Measurements from ENCODE around the gene TEX22. TPM values are rescaled to one million over a fixed set of nuclear protein-coding genes. Genes with fewer than 3 reads are reported as not detected.

TEX22 gene
- total RNA-seq, 1 experiment from 2014 or later = 2.6 TPM

DNA sequence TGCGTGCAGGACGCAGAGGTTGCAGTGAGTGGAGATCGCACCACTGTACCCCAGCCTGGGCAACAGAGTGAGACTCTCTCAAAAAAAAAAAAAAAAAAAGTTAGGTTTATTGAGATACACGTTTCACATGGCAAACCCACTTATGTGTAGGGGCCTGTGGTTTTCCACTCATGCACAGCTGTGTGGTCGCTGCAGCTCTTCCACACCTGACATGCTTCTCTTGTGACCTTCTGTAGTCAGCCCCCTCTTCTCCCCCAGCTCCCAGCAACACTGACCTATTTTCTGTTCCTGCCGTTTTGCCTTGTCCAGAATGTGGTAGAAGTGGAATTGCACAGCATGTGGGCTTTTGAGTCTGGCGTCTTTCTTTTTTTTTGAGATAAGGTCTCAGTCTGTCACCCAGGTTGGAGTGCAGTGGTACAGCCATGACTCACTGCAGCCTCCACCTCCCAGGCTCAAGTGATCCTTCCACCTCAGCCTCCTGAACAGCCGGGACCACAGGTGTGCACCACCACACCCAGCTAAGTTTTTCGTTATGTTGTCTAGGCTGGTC is 29.7 kb downstream of the TEX22 start:
- POLR2A ChIA-PET (ENCODE audit: unreplicated experiment) = no interaction called here
- no peak for DNase-seq

DNA sequence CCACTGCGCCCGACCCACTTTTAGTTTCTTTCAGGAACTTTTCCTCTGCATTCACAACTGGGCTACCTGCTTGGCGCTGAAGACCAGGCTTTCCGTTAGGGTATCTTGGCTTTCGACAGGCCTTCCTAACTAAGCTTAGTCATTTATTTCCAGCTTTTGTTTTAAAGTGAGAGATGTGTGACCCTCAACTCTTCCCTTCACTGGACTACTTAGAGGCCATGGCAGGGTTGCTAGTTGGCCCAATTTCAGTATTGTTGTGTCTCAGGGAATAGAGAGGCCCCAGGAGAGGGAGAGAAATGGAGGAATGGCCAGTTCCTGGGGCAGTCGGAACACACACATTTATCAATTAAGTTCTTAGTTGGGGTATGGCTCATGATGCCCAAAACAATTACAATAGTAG is 31.7 kb downstream of the TEX22 start:
- H3F3A ChIP-seq (ENCODE audit: insufficient read depth, low read depth) = peaks cover 30% of the 10 kb centered on the region
- DNase-seq = no peak
- ChIA-PET CTCF (no interaction called here), POLR2A (ENCODE audit: unreplicated experiment) (no interaction called here)
- H3K9me3 ChIP-seq (ENCODE audit: insufficient read depth, low read depth) = no peaks in the 10 kb centered on the region
- no TSS peak for BruUV-seq (replicated peaks)
- peaks cover 86% of the 10 kb centered on the region for H3K79me2 ChIP-seq (ENCODE audit: low read depth)
- intact Hi-C loops (cut with micrococcal nuclease; ENCODE audit: unreplicated experiment) = loop anchor here (2.0 kb wide), 1 partner anchor 35 kb away; no protein-coding TSS in a partner anchor
- H3K27me3 ChIP-seq (ENCODE audit: insufficient read depth, low read depth) = no peaks in the 10 kb centered on the region
- TF ChIP-seq, protein P1, sequence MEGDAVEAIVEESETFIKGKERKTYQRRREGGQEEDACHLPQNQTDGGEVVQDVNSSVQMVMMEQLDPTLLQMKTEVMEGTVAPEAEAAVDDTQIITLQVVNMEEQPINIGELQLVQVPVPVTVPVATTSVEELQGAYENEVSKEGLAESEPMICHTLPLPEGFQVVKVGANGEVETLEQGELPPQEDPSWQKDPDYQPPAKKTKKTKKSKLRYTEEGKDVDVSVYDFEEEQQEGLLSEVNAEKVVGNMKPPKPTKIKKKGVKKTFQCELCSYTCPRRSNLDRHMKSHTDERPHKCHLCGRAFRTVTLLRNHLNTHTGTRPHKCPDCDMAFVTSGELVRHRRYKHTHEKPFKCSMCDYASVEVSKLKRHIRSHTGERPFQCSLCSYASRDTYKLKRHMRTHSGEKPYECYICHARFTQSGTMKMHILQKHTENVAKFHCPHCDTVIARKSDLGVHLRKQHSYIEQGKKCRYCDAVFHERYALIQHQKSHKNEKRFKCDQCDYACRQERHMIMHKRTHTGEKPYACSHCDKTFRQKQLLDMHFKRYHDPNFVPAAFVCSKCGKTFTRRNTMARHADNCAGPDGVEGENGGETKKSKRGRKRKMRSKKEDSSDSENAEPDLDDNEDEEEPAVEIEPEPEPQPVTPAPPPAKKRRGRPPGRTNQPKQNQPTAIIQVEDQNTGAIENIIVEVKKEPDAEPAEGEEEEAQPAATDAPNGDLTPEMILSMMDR (conservative IDR thresholded peaks at IDR 0.05) = no peak
- peaks cover 5% of the 10 kb centered on the region; the same call in 1 of the 2 replicates for H3K36me3 ChIP-seq (ENCODE audit: low read depth)
- 0 out of 2 replicates have a peak overlapping the region, but pooled peaks have one; percentile 8 for H3K4me2 ChIP-seq
- no peak overlapping the region for H3K4me3 ChIP-seq
- peaks cover 69% of the 10 kb centered on the region for H4K20me1 ChIP-seq (ENCODE audit: insufficient read depth)
- no peaks in the 10 kb centered on the region for H3K9me2 ChIP-seq (ENCODE audit: insufficient read depth)
- 0 out of 2 replicates have a peak overlapping the region, but pooled peaks have one; percentile 17 for H3K27ac ChIP-seq
- H2AFZ ChIP-seq = no peak overlapping the region
- H3K4me1 ChIP-seq (replicated peaks; ENCODE audit: insufficient read depth) = peaks cover 14% of the 10 kb centered on the region

More for the DNA sequence above, 29.7 kb downstream of the TEX22 start:
- no peak overlapping the region for H3K27ac ChIP-seq
- CTCF ChIA-PET = no interaction called here
- H3K36me3 ChIP-seq (ENCODE audit: low read depth) = peaks cover 5% of the 10 kb centered on the region; the same call in 1 of the 2 replicates
- H2AFZ ChIP-seq = no peak overlapping the region
- no peaks in the 10 kb centered on the region for H3K9me2 ChIP-seq (ENCODE audit: insufficient read depth)
- H3K79me2 ChIP-seq (ENCODE audit: low read depth) = peaks cover 86% of the 10 kb centered on the region
- H3F3A ChIP-seq (ENCODE audit: insufficient read depth, low read depth) = peaks cover 28% of the 10 kb centered on the region
- intact Hi-C loops (cut with micrococcal nuclease; ENCODE audit: unreplicated experiment) = no loop called here
- no peak overlapping the region for H3K4me2 ChIP-seq
- H3K4me3 ChIP-seq = no peak overlapping the region
- no peaks in the 10 kb centered on the region for H3K27me3 ChIP-seq (ENCODE audit: insufficient read depth, low read depth)
- peaks cover 14% of the 10 kb centered on the region for H3K4me1 ChIP-seq (replicated peaks; ENCODE audit: insufficient read depth)
- H3K9me3 ChIP-seq (ENCODE audit: insufficient read depth, low read depth) = no peaks in the 10 kb centered on the region
- H4K20me1 ChIP-seq (ENCODE audit: insufficient read depth) = peaks cover 66% of the 10 kb centered on the region
- no TSS peak for BruUV-seq (replicated peaks)
- TF ChIP-seq, protein P1 (conservative IDR thresholded peaks at IDR 0.05) = no peak
- TF ChIP-seq EZH2 (IDR thresholded peaks at IDR 0.05; ENCODE audit: low read depth) = no peak

DNA sequence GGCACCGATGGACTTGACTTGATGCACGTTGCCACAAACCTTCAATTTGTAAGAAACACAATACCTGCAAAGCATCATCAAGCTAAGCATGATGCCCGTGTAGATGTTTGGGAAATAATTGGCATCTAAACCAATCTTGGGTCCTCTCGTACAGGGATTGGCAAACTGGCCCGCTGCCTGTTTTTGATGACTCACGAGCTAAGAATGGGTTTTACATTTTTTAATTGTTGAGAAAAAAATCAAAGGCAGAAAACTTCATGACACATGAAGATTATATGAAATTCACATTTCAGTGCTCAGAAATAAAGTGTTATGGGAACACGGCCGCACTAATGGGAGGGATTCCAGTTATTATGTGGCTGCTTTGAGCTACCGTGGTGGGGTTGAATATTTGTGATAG is 32.2 kb downstream of the TEX22 start:
- no peak overlapping the region for H2AFZ ChIP-seq
- peak; percentile 75 to 81 for DNase-seq
- ChIA-PET CTCF (no interaction called here), POLR2A (ENCODE audit: unreplicated experiment) (no interaction called here)
- no peak overlapping the region for H3K4me3 ChIP-seq
- no TSS peak for BruUV-seq (replicated peaks)
- no peaks in the 10 kb centered on the region for H3K9me3 ChIP-seq (ENCODE audit: insufficient read depth, low read depth)
- peaks cover 70% of the 10 kb centered on the region for H4K20me1 ChIP-seq (ENCODE audit: insufficient read depth)
- no peaks in the 10 kb centered on the region for H3K9me2 ChIP-seq (ENCODE audit: insufficient read depth)
- H3K4me1 ChIP-seq (replicated peaks; ENCODE audit: insufficient read depth) = peaks cover 14% of the 10 kb centered on the region
- peak overlapping the region; percentile 36; the same call in 1 of the 2 replicates for H3K27ac ChIP-seq
- H3F3A ChIP-seq (ENCODE audit: insufficient read depth, low read depth) = peaks cover 31% of the 10 kb centered on the region
- H3K79me2 ChIP-seq (ENCODE audit: low read depth) = peaks cover 87% of the 10 kb centered on the region
- H3K4me2 ChIP-seq = 0 out of 2 replicates have a peak overlapping the region, but pooled peaks have one; percentile 8
- no peaks in the 10 kb centered on the region for H3K27me3 ChIP-seq (ENCODE audit: insufficient read depth, low read depth)
- TF ChIP-seq, protein P1 (conservative IDR thresholded peaks at IDR 0.05) = no peak
- TF ChIP-seq EZH2 (IDR thresholded peaks at IDR 0.05; ENCODE audit: low read depth) = no peak
- peaks cover 5% of the 10 kb centered on the region; the same call in 1 of the 2 replicates for H3K36me3 ChIP-seq (ENCODE audit: low read depth)
- intact Hi-C loops (cut with micrococcal nuclease; ENCODE audit: unreplicated experiment) = loop anchor here (2.0 kb wide), 1 partner anchor 34 kb away; no protein-coding TSS in a partner anchor

Data from PC-9 (cell line).